ENCODE results near the gene PHLDB2. TPM values are rescaled to one million over a fixed set of nuclear protein-coding genes. Genes with fewer than 3 reads are reported as not detected.

PHLDB2 gene
- total and polyA plus RNA-seq, 10 of the 15 experiments (the other 5 are each of a cell fraction or from before 2014, with no cell fraction given) = 0.03 to 0.67 (median 0.40) TPM

- POLR2A ChIA-PET = no interaction called here
- no TSS peak for BruUV-seq (replicated peaks)
- RAD21 ChIA-PET (ENCODE audit: unreplicated experiment) = no interaction called here
- Histone ChIP-seq H3K9me3 (replicated peaks; ENCODE audit: control insufficient read depth, insufficient read depth, low read length) (no peaks in the 10 kb centered on the region), H3K36me3 (ENCODE audit: control insufficient read depth in 2 of 2, insufficient read depth in 2 of 2, low read length in 1 of 2) (no peaks in the 10 kb centered on the region), H3K27me3 (replicated peaks in 1 of 2; ENCODE audit: control insufficient read depth in 2 of 2, insufficient read depth in 2 of 2, low read length in 1 of 2) (no peaks in the 10 kb centered on the region), H3K27ac (ENCODE audit: control insufficient read depth, insufficient read depth) (no peak overlapping the region), H2AFZ (ENCODE audit: control insufficient read depth, low read depth, low read length) (no peak overlapping the region), H3K4me2 (ENCODE audit: control insufficient read depth, insufficient read depth) (no peak overlapping the region), H3K79me2 (ENCODE audit: control insufficient read depth, insufficient read depth, low read length) (no peaks in the 10 kb centered on the region), H3K4me3 (no peak overlapping the region), H3K9ac (ENCODE audit: control insufficient read depth, insufficient read depth, low read length) (no peak overlapping the region), H3K4me1 (ENCODE audit: control insufficient read depth, insufficient read depth, low read length) (no peaks in the 10 kb centered on the region), H4K20me1 (ENCODE audit: control insufficient read depth, insufficient read depth) (no peaks in the 10 kb centered on the region)
- SMC1A ChIA-PET (ENCODE audit: uncharacterized antibody, unreplicated experiment) = interaction anchor here (1.7 kb wide), 1 partner anchor 13 kb away, joined by 6 read pairs; no protein-coding TSS in a partner anchor
- CTCF ChIA-PET = interaction anchor here (1.2 to 1.3 kb wide), 2 partner anchors 21 to 129 kb away, joined by 3 to 6 read pairs; no protein-coding TSS in a partner anchor
- ATAC-seq (no peak), DNase-seq (ENCODE audit: low read depth, low spot score) (no peak), FAIRE-seq (no peak)
- intact Hi-C loops (cut with micrococcal nuclease; ENCODE audit: unreplicated experiment) (no loop called here), in situ Hi-C loops (cut with MboI) (no loop called here)
- TF ChIP-seq ZBED1 (IDR thresholded peaks at IDR 0.05; ENCODE audit: borderline replicate concordance) (no peak), SMARCA5 (IDR thresholded peaks at IDR 0.05) (no peak), PKNOX1 (IDR thresholded peaks at IDR 0.05) (no peak), KLF5 (IDR thresholded peaks at IDR 0.05; ENCODE audit: partially characterized antibody) (no peak), TCF3 (IDR thresholded peaks at IDR 0.05; ENCODE audit: borderline replicate concordance, insufficient read depth, low read depth, low read length) (no peak), ZNF217 (IDR thresholded peaks at IDR 0.05) (no peak), YY1 (IDR thresholded peaks at IDR 0.05; ENCODE audit: low read depth, low read length) (no peak), E2F4 (IDR thresholded peaks at IDR 0.05; ENCODE audit: low read depth, low read length) (no peak), HSF1 (IDR thresholded peaks at IDR 0.05; ENCODE audit: low read depth, low read length) (no peak)
- 13% methylated on average over 2 of the region's 2 CpGs for whole genome bisulfite sequencing (ENCODE audit: insufficient coverage, insufficient replicate concordance, low lambda C conversion rate, missing lambda C conversion rate)
Measured at GRCh38 chr3:111846717-111847116, 12.3 kb upstream of the PHLDB2 start.
